HG03521 (cell line): ENCODE results near the gene JAG2.

Experiments used
- ATAC-seq: cut with Tn5 transposase; IDR thresholded peaks from one replicate; pipeline ENCODE4 v1.9.1; 2021; ENCODE audit warnings: mild to moderate bottlenecking, moderate library complexity; ENCODE audit not compliant: unreplicated experiment

The JAG2 gene

GRCh38 chr14:105184461-105184860 lies 15.9 kb upstream of the JAG2 start:
- ATAC-seq: no peak

GRCh38 chr14:105182296-105183020 lies 13.9 kb upstream of the JAG2 start:
- ATAC-seq: no peak

GRCh38 chr14:105181549-105182295 lies 13.1 kb upstream of the JAG2 start:
- no peak for ATAC-seq

GRCh38 chr14:105180592-105181548 lies 12.3 kb upstream of the JAG2 start, which contains the start of gene NUDT14:
TSS of gene NUDT14 (minus strand) at chr14:105181312. CDS start at chr14:105181209, 103 bp downstream.
- ATAC-seq: peak; percentile 63

- no peak for ATAC-seq
Observed at GRCh38 chr14:105179191-105179590, 10.6 kb upstream of the JAG2 start.

- no peak for ATAC-seq
Observed at GRCh38 chr14:105178868-105179140, 10.2 kb upstream of the JAG2 start.

- no peak for ATAC-seq
Observed at GRCh38 chr14:105178069-105178867, 9.7 kb upstream of the JAG2 start.

GRCh38 chr14:105177082-105177481 lies 8.5 kb upstream of the JAG2 start:
- no peak for ATAC-seq

- no peak for ATAC-seq
Observed at GRCh38 chr14:105176513-105176912, 7.9 kb upstream of the JAG2 start.

GRCh38 chr14:105173901-105174894 lies 5.6 kb upstream of the JAG2 start:
- no peak for ATAC-seq

GRCh38 chr14:105173145-105173544 lies 4.6 kb upstream of the JAG2 start:
- no peak for ATAC-seq

- no peak for ATAC-seq
Observed at GRCh38 chr14:105172476-105172875, 3.9 kb upstream of the JAG2 start.

GRCh38 chr14:105171004-105171673 lies 2.6 kb upstream of the JAG2 start:
- no peak for ATAC-seq

GRCh38 chr14:105169776-105170655 lies 1.4 kb upstream of the JAG2 start:
- ATAC-seq: no peak

GRCh38 chr14:105168979-105169507 lies 467 bp upstream of the JAG2 start:
- no peak for ATAC-seq

- no peak for ATAC-seq
Observed at GRCh38 chr14:105168093-105168420, 519 bp downstream of the JAG2 start.

GRCh38 chr14:105167303-105168092 lies 1.1 kb downstream of the JAG2 start:
- no peak for ATAC-seq
